ENCODE results near the gene TBX21.

Gene TBX21

DNA sequence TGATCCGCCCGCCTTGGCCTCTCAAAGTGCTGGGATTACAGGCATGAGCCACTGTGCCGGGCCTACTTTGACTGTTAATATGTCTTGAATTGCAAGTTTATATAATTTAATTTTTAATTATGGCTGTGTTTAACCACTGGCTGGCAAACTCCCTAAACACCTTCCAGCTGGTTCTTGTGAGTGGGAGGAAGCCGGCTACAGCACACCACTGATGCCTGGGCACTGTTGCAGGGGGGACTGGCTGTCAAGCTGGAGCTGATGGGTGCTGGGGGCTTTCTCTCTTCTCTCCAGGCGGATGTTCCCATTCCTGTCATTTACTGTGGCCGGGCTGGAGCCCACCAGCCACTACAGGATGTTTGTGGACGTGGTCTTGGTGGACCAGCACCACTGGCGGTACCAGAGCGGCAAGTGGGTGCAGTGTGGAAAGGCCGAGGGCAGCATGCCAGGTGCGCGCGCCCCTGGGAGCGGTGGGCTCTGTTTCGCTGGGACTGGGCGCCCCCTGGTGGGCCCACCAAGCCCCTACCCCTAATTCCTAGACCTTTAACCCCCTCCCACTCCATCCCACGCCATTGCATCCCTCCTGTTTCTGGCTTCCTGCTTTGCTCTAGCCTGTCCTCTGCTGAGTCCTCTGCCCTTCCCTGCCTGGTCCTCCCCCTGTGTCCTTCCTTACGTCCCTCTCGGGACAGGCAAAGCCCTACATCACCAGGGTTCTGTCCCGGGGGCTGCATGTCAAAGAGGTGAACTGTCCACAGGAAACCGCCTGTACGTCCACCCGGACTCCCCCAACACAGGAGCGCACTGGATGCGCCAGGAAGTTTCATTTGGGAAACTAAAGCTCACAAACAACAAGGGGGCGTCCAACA lies 9.5 kb downstream of the TBX21 start:
- TF ChIP-seq POLR2AphosphoS5 (IDR thresholded peaks at IDR 0.05; ENCODE audit: low read depth, low read length), result no peak
- TF ChIP-seq, protein P1, sequence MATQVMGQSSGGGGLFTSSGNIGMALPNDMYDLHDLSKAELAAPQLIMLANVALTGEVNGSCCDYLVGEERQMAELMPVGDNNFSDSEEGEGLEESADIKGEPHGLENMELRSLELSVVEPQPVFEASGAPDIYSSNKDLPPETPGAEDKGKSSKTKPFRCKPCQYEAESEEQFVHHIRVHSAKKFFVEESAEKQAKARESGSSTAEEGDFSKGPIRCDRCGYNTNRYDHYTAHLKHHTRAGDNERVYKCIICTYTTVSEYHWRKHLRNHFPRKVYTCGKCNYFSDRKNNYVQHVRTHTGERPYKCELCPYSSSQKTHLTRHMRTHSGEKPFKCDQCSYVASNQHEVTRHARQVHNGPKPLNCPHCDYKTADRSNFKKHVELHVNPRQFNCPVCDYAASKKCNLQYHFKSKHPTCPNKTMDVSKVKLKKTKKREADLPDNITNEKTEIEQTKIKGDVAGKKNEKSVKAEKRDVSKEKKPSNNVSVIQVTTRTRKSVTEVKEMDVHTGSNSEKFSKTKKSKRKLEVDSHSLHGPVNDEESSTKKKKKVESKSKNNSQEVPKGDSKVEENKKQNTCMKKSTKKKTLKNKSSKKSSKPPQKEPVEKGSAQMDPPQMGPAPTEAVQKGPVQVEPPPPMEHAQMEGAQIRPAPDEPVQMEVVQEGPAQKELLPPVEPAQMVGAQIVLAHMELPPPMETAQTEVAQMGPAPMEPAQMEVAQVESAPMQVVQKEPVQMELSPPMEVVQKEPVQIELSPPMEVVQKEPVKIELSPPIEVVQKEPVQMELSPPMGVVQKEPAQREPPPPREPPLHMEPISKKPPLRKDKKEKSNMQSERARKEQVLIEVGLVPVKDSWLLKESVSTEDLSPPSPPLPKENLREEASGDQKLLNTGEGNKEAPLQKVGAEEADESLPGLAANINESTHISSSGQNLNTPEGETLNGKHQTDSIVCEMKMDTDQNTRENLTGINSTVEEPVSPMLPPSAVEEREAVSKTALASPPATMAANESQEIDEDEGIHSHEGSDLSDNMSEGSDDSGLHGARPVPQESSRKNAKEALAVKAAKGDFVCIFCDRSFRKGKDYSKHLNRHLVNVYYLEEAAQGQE (IDR thresholded peaks at IDR 0.05; ENCODE audit: insufficient read depth in 1 of 2, low read depth in 2 of 2, low read length in 2 of 2), result no peak
- no peak for TF ChIP-seq TAF1 (IDR thresholded peaks at IDR 0.05; ENCODE audit: borderline replicate concordance, insufficient read depth, low read length)
- TF ChIP-seq SIN3A (IDR thresholded peaks at IDR 0.05; ENCODE audit: borderline replicate concordance, insufficient read depth, low read length), result no peak
- no peak for TF ChIP-seq FOXP2 (optimal IDR thresholded peaks at IDR 0.05; ENCODE audit: borderline replicate concordance, extremely low read depth, extremely low read length, insufficient read depth)

DNA sequence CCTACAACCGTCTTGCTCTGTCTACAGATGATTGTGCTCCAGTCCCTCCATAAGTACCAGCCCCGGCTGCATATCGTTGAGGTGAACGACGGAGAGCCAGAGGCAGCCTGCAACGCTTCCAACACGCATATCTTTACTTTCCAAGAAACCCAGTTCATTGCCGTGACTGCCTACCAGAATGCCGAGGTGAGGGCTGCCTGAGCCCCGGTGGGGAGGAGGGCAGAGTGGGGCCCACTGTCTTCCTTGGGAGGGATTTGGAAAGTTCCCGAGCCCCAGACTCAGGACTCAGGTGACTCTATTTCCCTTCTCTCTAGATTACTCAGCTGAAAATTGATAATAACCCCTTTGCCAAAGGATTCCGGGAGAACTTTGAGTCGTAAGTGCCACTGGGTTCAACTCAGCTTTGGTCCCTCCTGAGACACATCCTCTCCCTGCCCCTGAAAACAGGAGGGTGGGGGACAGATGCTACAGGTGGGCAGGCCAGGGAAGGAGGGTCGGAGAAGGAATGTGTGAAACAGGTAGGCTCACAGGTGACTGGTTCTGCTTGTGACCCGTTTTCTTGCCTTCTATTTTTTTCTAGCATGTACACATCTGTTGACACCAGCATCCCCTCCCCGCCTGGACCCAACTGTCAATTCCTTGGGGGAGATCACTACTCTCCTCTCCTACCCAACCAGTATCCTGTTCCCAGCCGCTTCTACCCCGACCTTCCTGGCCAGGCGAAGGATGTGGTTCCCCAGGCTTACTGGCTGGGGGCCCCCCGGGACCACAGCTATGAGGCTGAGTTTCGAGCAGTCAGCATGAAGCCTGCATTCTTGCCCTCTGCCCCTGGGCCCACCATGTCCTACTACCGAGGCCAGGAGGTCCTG lies 11.4 kb downstream of the TBX21 start:
- TF ChIP-seq TAF1 (IDR thresholded peaks at IDR 0.05; ENCODE audit: borderline replicate concordance, insufficient read depth, low read length) (no peak), FOXP2 (optimal IDR thresholded peaks at IDR 0.05; ENCODE audit: borderline replicate concordance, extremely low read depth, extremely low read length, insufficient read depth) (no peak), SIN3A (IDR thresholded peaks at IDR 0.05; ENCODE audit: borderline replicate concordance, insufficient read depth, low read length) (no peak), POLR2AphosphoS5 (IDR thresholded peaks at IDR 0.05; ENCODE audit: low read depth, low read length) (no peak)
- TF ChIP-seq, protein P1 (IDR thresholded peaks at IDR 0.05; ENCODE audit: insufficient read depth in 1 of 2, low read depth in 2 of 2, low read length in 2 of 2), result no peak

DNA sequence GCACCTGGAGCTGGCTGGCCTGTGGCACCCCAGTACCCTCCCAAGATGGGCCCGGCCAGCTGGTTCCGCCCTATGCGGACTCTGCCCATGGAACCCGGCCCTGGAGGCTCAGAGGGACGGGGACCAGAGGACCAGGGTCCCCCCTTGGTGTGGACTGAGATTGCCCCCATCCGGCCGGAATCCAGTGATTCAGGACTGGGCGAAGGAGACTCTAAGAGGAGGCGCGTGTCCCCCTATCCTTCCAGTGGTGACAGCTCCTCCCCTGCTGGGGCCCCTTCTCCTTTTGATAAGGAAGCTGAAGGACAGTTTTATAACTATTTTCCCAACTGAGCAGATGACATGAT lies 12.0 kb downstream of the TBX21 start:
- TF ChIP-seq TAF1 (IDR thresholded peaks at IDR 0.05; ENCODE audit: borderline replicate concordance, insufficient read depth, low read length) (no peak), SIN3A (IDR thresholded peaks at IDR 0.05; ENCODE audit: borderline replicate concordance, insufficient read depth, low read length) (no peak), FOXP2 (optimal IDR thresholded peaks at IDR 0.05; ENCODE audit: borderline replicate concordance, extremely low read depth, extremely low read length, insufficient read depth) (no peak), POLR2AphosphoS5 (IDR thresholded peaks at IDR 0.05; ENCODE audit: low read depth, low read length) (no peak)
- TF ChIP-seq, protein P1 (IDR thresholded peaks at IDR 0.05; ENCODE audit: insufficient read depth in 1 of 2, low read depth in 2 of 2, low read length in 2 of 2), result no peak

DNA sequence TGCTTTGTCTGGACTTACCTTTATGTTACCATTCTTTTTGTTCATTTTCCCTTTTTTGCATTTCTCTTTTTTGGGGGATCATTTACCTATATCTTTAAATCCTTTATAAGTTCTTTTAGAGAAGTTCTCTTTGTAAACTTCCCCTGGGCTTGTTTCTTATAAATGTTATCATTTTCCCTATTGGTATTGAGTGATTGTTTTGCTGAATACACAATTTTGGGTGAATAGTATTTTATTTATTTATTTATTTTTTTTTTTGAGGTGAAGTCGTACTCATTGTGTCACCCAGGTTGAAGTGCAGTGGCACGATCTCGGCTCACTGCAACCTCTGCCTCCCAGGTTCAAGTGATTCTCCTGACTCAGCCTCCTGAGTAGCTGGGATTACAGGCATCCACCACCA lies 18.4 kb downstream of the TBX21 start:
- TF ChIP-seq SIN3A (IDR thresholded peaks at IDR 0.05; ENCODE audit: borderline replicate concordance, insufficient read depth, low read length), result no peak
- no peak for TF ChIP-seq TAF1 (IDR thresholded peaks at IDR 0.05; ENCODE audit: borderline replicate concordance, insufficient read depth, low read length)

DNA sequence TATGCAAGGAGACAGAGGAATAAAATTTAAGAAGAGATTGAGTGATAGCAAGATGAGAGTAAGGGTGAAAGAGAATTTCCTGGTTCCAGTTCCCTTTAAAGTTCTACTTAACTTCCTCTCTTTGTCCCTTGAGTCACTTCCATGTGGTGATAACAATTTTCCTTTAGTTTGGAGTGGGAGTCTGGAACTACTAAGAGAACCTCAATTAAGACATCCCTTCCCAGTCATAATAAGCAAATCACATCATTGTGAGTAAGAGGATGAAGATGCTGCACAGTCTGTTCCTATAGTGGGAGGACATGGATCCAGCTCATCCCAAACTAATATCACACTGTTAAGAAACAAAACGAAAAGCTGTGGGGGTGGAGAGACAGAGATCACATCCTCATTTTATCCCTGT lies 24.4 kb downstream of the TBX21 start:
- TF ChIP-seq FOXP2 (optimal IDR thresholded peaks at IDR 0.05; ENCODE audit: borderline replicate concordance, extremely low read depth, extremely low read length, insufficient read depth) (no peak), POLR2AphosphoS5 (IDR thresholded peaks at IDR 0.05; ENCODE audit: low read depth, low read length) (no peak), TAF1 (IDR thresholded peaks at IDR 0.05; ENCODE audit: borderline replicate concordance, insufficient read depth, low read length) (no peak), SIN3A (IDR thresholded peaks at IDR 0.05; ENCODE audit: borderline replicate concordance, insufficient read depth, low read length) (no peak)
- TF ChIP-seq, protein P1 (IDR thresholded peaks at IDR 0.05; ENCODE audit: insufficient read depth in 1 of 2, low read depth in 2 of 2, low read length in 2 of 2), result no peak
